SK-N-MC (cell line): ENCODE measurements around the gene RGL1.

Experiments used
- EZH2 ChIP-seq: fragments of 200-600 bp; sonication (generic); IDR thresholded peaks from one replicate; pipeline ENCODE4 v1.6.1; 2017; ENCODE audit warnings: antibody characterized with exemption
- FOXP2 ChIP-seq: optimal IDR thresholded peaks from 2 replicates; pipeline ENCODE3; 2011; ENCODE audit warnings: mild to moderate bottlenecking, moderate library complexity; ENCODE audit not compliant: insufficient read depth; ENCODE audit errors: extremely low read length, control extremely low read depth

DNA sequence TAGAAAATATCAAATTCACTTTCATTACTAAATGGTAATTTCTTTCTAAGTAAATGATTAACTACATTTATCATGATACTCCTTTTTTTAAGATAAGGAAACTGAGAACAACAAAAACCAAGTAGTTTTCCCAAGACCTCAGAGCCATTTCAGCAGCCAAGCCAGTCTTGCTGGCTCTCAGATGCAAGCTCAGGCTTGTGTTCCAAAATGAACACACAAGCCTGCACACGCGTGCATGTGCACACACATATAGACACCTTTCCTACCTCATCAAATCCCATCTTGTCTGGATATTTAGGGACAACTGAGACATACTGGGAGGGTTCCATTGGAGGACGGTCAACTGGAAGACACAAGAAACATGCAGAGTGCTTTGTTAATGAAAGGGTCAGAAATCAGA lies 149.6 kb downstream of the RGL1 start:
- TF ChIP-seq FOXP2 (no peak), EZH2 (no peak)
